BJ (cell line): ENCODE data around the gene HAND2. TPM values are rescaled to one million over a fixed set of nuclear protein-coding genes. Genes with fewer than 3 reads are reported as not detected.

Experiments used
- CTCF ChIA-PET: fragments of 350-600 bp; formaldehyde crosslinking; extraction: SDS; loops from one replicate; lab custom pipeline; 2021; ENCODE audit warnings: antibody characterized with exemption, inconsistent platforms; lab: Yijun Ruan, JAX
- POLR2A ChIA-PET: fragments of 300-600 bp; sonication (Branson Sonifier 250); formaldehyde crosslinking; extraction: SDS; loops from one replicate; lab custom pipeline; 2021; ENCODE audit warnings: antibody characterized with exemption; lab: Charles Lee
- DNase-seq: peaks from one replicate; pipeline ENCODE4 v3.0.0-alpha.2; 2011; ENCODE audit warnings: low read depth
- H3K27me3 ChIP-seq: 2 replicates; pipeline ENCODE4 v1.6.0; 2011; ENCODE audit warnings: low read length; ENCODE audit not compliant: control insufficient read depth, insufficient read depth
- H3K36me3 ChIP-seq: 2 replicates; pipeline ENCODE4 v1.5.1; 2011; ENCODE audit warnings: low read length; ENCODE audit not compliant: control insufficient read depth, insufficient read depth
- H3K4me3 ChIP-seq: 2 replicates; pipeline ENCODE4 v1.5.1; 2011; ENCODE audit warnings: low read depth, mild to moderate bottlenecking, control low read depth, low read length
- polyA plus RNA-seq: library from polyadenylated mRNA; depleted of rRNA; stranded (reverse); fragments of >200 nt; gene quantifications from 2 replicates; pipeline ENCODE4 v1.2.3, GENCODE V29; 2011
- TF ChIP-seq, protein P1 (sequence below): IDR thresholded peaks from 2 replicates; pipeline ENCODE4 v1.5.1; 2011; ENCODE audit warnings: low read depth, mild to moderate bottlenecking, control low read depth, inconsistent platforms, low read length, moderate library complexity; ENCODE audit not compliant: insufficient read depth

Gene HAND2
- polyA plus RNA-seq, 1 experiment: 3.6 TPM

DNA sequence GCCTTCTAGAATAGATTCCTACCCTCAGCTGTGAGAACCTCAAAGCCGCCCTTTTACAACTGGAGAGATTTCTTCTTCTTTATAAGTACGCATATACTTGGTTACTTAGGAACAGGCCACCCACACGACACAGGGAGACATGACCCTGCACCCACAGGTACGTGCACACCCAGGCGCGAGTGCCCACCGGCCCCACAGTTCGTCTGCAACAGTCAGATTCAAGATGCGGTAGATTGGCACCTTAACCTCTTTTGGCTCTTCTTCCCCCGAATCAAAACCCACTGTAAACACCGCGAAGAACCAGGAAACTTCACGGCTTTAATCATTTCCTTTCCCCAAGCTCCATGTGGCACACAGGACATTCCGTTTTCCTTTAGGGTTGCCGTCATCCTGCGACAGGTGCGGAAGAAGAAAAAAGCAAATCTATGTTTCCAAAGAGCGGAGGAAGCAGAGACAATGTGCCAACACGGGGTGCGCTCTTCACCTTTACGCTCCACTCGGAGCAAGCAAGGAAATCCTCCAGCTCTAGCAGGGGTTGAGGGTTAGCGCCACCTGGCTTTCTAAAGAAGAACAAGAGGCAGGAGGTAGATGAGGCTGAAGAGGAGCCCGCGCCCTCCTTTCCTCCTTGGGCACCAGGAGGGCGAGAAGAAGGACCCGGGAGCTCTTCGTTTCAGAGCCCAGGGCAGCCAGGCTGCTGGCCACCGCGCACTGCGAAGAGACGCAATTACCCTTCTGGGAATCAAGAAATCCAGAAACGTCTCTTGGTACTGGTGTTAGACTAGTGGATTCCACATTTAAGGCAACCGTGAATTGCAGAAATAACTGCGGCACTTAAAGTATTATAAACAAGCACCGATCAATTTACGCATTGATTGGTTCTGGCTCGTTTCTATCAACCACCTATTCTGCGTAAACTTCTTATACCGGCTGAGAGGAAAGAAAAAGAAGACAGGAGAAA lies 35.7 kb downstream of the HAND2 start:
- TF ChIP-seq, protein P1, sequence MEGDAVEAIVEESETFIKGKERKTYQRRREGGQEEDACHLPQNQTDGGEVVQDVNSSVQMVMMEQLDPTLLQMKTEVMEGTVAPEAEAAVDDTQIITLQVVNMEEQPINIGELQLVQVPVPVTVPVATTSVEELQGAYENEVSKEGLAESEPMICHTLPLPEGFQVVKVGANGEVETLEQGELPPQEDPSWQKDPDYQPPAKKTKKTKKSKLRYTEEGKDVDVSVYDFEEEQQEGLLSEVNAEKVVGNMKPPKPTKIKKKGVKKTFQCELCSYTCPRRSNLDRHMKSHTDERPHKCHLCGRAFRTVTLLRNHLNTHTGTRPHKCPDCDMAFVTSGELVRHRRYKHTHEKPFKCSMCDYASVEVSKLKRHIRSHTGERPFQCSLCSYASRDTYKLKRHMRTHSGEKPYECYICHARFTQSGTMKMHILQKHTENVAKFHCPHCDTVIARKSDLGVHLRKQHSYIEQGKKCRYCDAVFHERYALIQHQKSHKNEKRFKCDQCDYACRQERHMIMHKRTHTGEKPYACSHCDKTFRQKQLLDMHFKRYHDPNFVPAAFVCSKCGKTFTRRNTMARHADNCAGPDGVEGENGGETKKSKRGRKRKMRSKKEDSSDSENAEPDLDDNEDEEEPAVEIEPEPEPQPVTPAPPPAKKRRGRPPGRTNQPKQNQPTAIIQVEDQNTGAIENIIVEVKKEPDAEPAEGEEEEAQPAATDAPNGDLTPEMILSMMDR: peak; percentile 88
- peaks cover 10% of the 10 kb centered on the region for H3K27me3 ChIP-seq
- H3K4me3 ChIP-seq: peak overlapping the region; percentile 19; the same call in 1 of the 2 replicates
- ChIA-PET CTCF (interaction anchor here (0.6 to 5.3 kb wide), 24 partner anchors 10 to 716 kb away, joined by 3 to 105 read pairs (median 4); partner anchors contain the start of gene HAND2), POLR2A (no interaction called here)
- DNase-seq: no peak
- no peaks in the 10 kb centered on the region for H3K36me3 ChIP-seq

DNA sequence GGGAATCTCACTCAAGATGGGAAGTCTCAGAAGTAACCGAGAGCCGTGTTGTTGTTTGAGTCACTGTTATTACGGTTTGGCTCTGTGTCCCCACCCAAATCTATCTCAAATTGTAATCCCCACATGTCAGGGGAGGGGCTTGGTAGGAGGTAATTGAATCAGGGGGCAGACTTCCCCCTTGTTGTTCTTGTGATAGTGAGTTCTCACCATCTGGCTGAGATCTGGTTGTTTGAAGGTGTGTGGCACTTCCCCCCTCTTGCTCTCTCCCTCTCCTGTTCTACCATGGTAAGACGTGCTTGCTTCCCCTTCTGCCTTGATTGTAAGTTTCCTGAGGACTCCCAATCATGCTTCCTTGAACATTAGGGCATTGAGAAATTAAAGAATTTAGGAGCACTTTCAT lies 37.0 kb downstream of the HAND2 start:
- H3K36me3 ChIP-seq: no peaks in the 10 kb centered on the region
- CTCF ChIA-PET: interaction anchor here (0.6 to 5.3 kb wide), 2 partner anchors 68 to 74 kb away, joined by 3 to 105 read pairs; no protein-coding TSS in a partner anchor
- TF ChIP-seq, protein P1: no peak
- DNase-seq: no peak
- H3K4me3 ChIP-seq: no peak overlapping the region
- peaks cover 15% of the 10 kb centered on the region for H3K27me3 ChIP-seq
- POLR2A ChIA-PET: interaction anchor here (0.7 kb wide), 1 partner anchor 73 kb away, joined by 16 read pairs; no protein-coding TSS in a partner anchor

DNA sequence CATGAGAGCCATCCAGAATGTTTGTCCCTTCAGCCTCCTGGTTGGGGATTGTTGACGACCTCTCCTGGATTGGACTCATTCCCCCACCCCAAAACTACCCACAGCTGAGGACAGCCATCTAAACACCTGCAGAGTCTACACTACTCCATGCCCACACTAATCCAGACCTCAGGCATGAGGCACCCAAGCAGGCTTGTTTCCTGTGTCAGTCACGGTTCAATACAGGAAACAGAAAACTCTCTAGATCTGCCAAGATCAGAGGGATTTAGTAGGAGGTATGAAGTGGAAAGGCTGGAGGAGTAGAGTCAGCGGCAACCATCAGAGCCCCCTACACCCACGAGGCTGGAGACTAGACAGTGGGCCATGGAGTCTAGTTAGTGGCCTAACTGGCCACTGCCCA lies 37.7 kb downstream of the HAND2 start:
- CTCF ChIA-PET: interaction anchor here (0.6 to 5.3 kb wide), 4 partner anchors 68 to 173 kb away, joined by 3 to 105 read pairs (median 3); no protein-coding TSS in a partner anchor
- POLR2A ChIA-PET: no interaction called here
- no peaks in the 10 kb centered on the region for H3K36me3 ChIP-seq
- peaks cover 15% of the 10 kb centered on the region for H3K27me3 ChIP-seq
- TF ChIP-seq, protein P1: no peak
- no peak overlapping the region for H3K4me3 ChIP-seq
- no peak for DNase-seq

DNA sequence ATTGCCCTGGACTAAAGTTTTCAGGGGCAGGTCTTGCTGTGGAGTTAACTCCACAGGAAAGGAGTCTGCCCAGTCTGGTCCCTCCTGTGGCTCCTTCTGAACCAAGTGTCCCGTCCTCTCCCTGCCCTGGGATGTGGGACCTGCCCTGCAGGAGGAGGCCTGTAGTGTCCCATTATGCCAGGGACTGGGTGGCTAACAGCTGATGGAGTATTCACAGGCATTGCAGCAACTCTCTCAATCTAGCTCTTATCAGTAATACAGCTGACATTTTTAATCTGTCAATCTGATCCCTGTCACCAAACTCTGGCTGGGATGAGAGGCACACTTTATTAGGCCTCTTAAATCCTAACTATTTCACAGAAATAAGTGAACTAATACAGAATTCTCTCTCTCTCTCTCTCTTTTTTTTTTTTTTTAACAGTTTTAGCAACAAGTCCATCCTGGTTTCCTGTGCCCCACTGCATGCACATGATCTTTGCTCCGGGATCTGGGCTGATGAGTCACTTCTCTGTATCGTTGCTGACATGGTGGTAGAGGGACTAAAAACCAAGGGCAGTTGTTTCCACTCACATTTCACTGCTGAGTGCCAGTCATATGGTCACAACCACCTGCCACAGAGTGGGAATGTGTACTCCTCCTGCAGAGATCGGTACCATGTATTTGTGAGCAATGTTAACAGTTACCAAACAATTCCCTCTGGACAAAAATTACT lies 39.1 kb downstream of the HAND2 start:
- Histone ChIP-seq H3K27me3 (peaks cover 18% of the 10 kb centered on the region), H3K36me3 (no peaks in the 10 kb centered on the region), H3K4me3 (no peak overlapping the region)
- ChIA-PET CTCF (interaction anchor here (5.3 kb wide), 1 partner anchor 72 kb away, joined by 105 read pairs; no protein-coding TSS in a partner anchor), POLR2A (interaction anchor here (0.7 kb wide), 1 partner anchor 122 kb away, joined by 11 read pairs; no protein-coding TSS in a partner anchor)
- TF ChIP-seq, protein P1: no peak
- no peak for DNase-seq

DNA sequence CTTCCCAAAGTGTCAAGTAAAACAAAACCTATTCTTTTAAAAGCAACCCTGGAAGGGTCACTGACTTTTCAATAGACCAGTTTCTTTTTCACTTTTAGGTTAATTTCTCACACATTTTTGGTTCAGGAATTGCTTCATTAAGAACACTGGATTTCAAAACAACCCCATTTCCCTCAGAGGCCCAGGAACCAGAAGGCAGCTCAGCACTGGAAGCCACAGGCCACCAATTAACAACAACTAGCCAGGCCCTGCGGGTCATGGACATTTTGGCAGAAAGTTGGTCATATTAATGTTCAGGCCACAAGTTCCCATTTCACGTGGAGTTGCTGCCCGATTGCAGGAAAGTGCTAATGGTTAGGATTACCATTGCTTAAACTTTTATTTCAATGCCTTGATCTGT lies 39.8 kb downstream of the HAND2 start:
- POLR2A ChIA-PET: interaction anchor here (0.7 kb wide), 1 partner anchor 121 kb away, joined by 11 read pairs; no protein-coding TSS in a partner anchor
- Histone ChIP-seq H3K27me3 (peaks cover 15% of the 10 kb centered on the region), H3K4me3 (no peak overlapping the region), H3K36me3 (no peaks in the 10 kb centered on the region)
- CTCF ChIA-PET: interaction anchor here (0.6 to 5.3 kb wide), 2 partner anchors 24 to 71 kb away, joined by 3 to 105 read pairs; no protein-coding TSS in a partner anchor
- no peak for DNase-seq
- TF ChIP-seq, protein P1: no peak
